Astrocyte (in vitro differentiated cells and primary cell): ENCODE data around the gene DCAF4.

Source experiments
- CTCF ChIP-seq: IDR thresholded peaks from 2 replicates; pipeline ENCODE4 v1.5.1; 2011; ENCODE audit warnings: low read depth, mild to moderate bottlenecking, inconsistent platforms, low read length, moderate library complexity; ENCODE audit not compliant: insufficient read depth
- EZH2 ChIP-seq: IDR thresholded peaks from 2 replicates; pipeline ENCODE4 v1.6.1; 2012; ENCODE audit warnings: mild to moderate bottlenecking, low read length, inconsistent platforms; ENCODE audit not compliant: insufficient read depth

- TF ChIP-seq CTCF (no peak), EZH2 (no peak)
Observed at GRCh38 chr14:72884386-72884785, 41.9 kb upstream of the DCAF4 start.
